Measurements from ENCODE around the gene TBATA. TPM values are rescaled to one million over a fixed set of nuclear protein-coding genes. Genes with fewer than 3 reads are reported as not detected.
"Not testable (repeated sequence)": the region's sequence is repeated elsewhere in the genome, so short reads cannot be mapped to it uniquely, and the experiment has no call there.

TBATA gene
- polyA plus RNA-seq, 1 donor: 0.16 TPM

DNA sequence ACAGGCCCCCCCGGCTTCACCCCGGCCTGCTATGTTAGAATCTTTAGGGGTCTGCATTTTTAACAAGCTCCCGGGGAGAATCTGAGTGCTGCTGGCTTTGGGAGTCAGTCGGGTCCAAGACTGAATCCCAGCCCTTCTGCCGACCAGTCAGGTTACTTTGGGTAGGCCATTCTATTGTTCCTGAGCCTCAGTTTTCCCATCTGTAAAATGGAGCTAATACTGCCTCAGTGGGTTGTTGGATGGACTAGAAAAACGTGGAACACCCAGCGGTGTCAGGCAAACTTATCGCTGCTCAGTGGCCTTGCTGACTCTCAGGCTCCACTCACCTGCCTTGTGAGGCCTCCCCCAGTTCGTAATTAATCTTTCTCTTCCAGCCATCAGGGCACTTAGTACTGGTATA, 11.7 kb downstream of the TBATA start:
- Histone ChIP-seq H3K27me3 (ENCODE audit: control insufficient read depth, insufficient read depth, low read length) (no peaks in the 10 kb centered on the region), H3K9me3 (ENCODE audit: control insufficient read depth, low read depth, low read length) (no peaks in the 10 kb centered on the region), H3K4me1 (ENCODE audit: control insufficient read depth, insufficient read depth, low read length) (peaks cover 28% of the 10 kb centered on the region), H3K4me3 (ENCODE audit: low read length) (no peak overlapping the region), H3K36me3 (ENCODE audit: control insufficient read depth, insufficient read depth, low read length) (no peaks in the 10 kb centered on the region), H3K27ac (ENCODE audit: low read length) (no peak overlapping the region)
- no peak for DNase-seq
- no CpG with 5 or more reads among the region's 9 CpGs for WGBS (ENCODE audit: insufficient coverage, low lambda C conversion rate)

DNA sequence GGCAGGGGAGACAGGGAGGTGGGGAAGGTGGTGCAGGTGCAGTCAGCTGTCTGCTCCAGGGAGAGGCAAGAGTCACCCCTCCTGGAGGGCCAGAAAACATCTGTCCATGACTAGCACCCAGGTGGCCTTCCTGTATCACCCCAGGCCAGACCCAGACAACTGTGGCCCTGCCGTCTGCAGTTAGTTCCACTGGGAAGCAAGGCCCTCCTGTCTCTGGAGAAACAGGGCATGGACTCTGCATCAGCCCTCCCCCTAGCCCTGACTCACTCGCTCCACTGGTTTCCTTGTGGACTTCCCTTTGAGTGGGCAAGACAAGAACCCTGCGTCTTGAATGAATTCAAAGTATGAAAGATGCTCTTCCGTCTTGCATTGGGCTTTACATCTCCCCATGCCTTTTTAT, 12.6 kb downstream of the TBATA start:
- peaks cover 19% of the 10 kb centered on the region for H3K4me1 ChIP-seq (ENCODE audit: control insufficient read depth, insufficient read depth, low read length)
- no CpG with 5 or more reads among the region's 4 CpGs for WGBS (ENCODE audit: insufficient coverage, low lambda C conversion rate)
- no peak overlapping the region for H3K4me3 ChIP-seq (ENCODE audit: low read length)
- no peak for DNase-seq
- H3K9me3 ChIP-seq (ENCODE audit: control insufficient read depth, low read depth, low read length): no peaks in the 10 kb centered on the region
- H3K27me3 ChIP-seq (ENCODE audit: control insufficient read depth, insufficient read depth, low read length): no peaks in the 10 kb centered on the region
- H3K36me3 ChIP-seq (ENCODE audit: control insufficient read depth, insufficient read depth, low read length): no peaks in the 10 kb centered on the region
- H3K27ac ChIP-seq (ENCODE audit: low read length): no peak overlapping the region

DNA sequence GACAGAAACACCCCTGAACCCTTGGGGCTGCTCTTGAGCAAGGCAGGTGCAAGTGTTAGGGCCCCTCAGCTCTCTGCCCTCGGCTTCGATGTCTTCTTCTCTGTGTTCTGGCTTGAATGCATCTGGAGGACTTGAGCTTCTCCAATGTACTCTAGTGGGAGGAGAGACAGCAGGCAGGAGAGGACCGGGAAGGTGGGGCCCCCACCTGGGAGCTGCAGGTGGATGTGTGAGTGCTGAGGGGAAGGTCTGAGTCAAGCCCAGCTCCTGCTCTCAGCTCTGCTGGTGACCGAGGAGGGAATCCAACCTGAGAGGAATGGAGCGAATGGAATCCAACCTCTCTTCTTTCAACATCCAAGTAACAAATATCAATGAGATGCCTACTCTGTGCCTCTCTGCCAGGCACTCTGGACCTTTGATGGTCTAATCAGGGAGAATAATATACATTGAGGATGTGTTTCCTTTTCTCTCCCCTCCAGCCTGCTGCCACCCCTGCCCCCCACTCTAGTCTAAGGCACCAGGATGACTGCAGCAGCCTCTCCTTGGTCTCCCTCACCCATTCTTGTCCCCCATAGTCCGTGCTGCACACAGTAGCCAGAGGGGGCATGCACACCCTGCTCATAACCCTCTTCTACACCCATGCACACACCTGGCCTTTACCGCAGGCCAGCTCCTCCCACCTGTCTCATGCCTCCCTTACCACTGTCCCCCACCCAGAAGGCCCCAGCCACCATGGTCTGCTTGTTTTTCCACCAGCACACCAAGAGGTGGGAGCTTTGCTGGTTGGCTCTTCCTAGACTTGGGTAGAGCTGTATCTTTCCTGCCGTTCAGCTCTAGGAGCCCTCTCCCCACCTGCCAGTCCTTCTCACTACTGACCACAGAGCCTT, 13.6 kb downstream of the TBATA start:
- Histone ChIP-seq H3K27me3 (ENCODE audit: control insufficient read depth, insufficient read depth, low read length) (no peaks in the 10 kb centered on the region), H3K4me1 (ENCODE audit: control insufficient read depth, insufficient read depth, low read length) (peaks cover 10% of the 10 kb centered on the region), H3K9me3 (ENCODE audit: control insufficient read depth, low read depth, low read length) (no peaks in the 10 kb centered on the region), H3K4me3 (ENCODE audit: low read length) (no peak overlapping the region), H3K36me3 (ENCODE audit: control insufficient read depth, insufficient read depth, low read length) (no peaks in the 10 kb centered on the region), H3K27ac (ENCODE audit: low read length) (no peak overlapping the region)
- WGBS (ENCODE audit: insufficient coverage, low lambda C conversion rate): no CpG with 5 or more reads among the region's 8 CpGs
- no peak for DNase-seq

- not testable (repeated sequence) for H3K36me3 ChIP-seq (ENCODE audit: control insufficient read depth, insufficient read depth, low read length); H3K4me1 ChIP-seq (ENCODE audit: control insufficient read depth, insufficient read depth, low read length); H3K27me3 ChIP-seq (ENCODE audit: control insufficient read depth, insufficient read depth, low read length); H3K27ac ChIP-seq (ENCODE audit: low read length); DNase-seq; H3K4me3 ChIP-seq (ENCODE audit: low read length); H3K9me3 ChIP-seq (ENCODE audit: control insufficient read depth, low read depth, low read length)
- WGBS (ENCODE audit: insufficient coverage, low lambda C conversion rate): no CpG with 5 or more reads among the region's 7 CpGs
These were observed 14.7 kb downstream of the TBATA start for GRCh38 chr10:70770516-70770915.

- peak in 1 of 2 donors; percentile 62 for DNase-seq
- Histone ChIP-seq H3K4me1 (ENCODE audit: control insufficient read depth, insufficient read depth, low read length) (peaks cover 8% of the 10 kb centered on the region), H3K27me3 (ENCODE audit: control insufficient read depth, insufficient read depth, low read length) (no peaks in the 10 kb centered on the region), H3K27ac (ENCODE audit: low read length) (no peak overlapping the region), H3K4me3 (ENCODE audit: low read length) (no peak overlapping the region), H3K9me3 (ENCODE audit: control insufficient read depth, low read depth, low read length) (peaks cover 7% of the 10 kb centered on the region), H3K36me3 (ENCODE audit: control insufficient read depth, insufficient read depth, low read length) (no peaks in the 10 kb centered on the region)
- no CpG with 5 or more reads among the region's 2 CpGs for WGBS (ENCODE audit: insufficient coverage, low lambda C conversion rate)
These were observed 15.2 kb downstream of the TBATA start for GRCh38 chr10:70770001-70770400.

DNA sequence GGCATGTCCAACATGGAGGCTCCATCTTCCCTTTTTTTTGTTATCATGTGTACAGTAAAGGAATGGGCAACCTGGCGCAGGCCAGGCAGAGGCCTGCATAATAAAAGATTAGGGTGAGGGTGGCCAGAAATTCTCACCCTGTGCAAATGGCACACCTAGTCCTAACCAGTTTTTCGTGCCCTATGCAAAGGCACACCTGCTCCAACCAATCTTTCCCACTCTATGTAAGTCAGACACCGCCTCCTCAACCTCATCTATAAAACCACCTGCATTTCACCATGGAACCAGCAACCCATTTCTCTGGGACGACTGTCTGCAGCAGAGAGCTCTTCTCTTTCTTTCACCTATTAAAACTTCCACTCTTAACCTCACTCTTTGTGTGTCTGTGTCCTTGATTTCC, 16.1 kb downstream of the TBATA start:
- H3K36me3 ChIP-seq (ENCODE audit: control insufficient read depth, insufficient read depth, low read length): no peaks in the 10 kb centered on the region
- no peaks in the 10 kb centered on the region for H3K27me3 ChIP-seq (ENCODE audit: control insufficient read depth, insufficient read depth, low read length)
- no peak overlapping the region for H3K27ac ChIP-seq (ENCODE audit: low read length)
- peaks cover 8% of the 10 kb centered on the region for H3K4me1 ChIP-seq (ENCODE audit: control insufficient read depth, insufficient read depth, low read length)
- no peak for DNase-seq
- peaks cover 7% of the 10 kb centered on the region for H3K9me3 ChIP-seq (ENCODE audit: control insufficient read depth, low read depth, low read length)
- H3K4me3 ChIP-seq (ENCODE audit: low read length): no peak overlapping the region
- no CpG with 5 or more reads among the region's 4 CpGs for WGBS (ENCODE audit: insufficient coverage, low lambda C conversion rate)

DNA sequence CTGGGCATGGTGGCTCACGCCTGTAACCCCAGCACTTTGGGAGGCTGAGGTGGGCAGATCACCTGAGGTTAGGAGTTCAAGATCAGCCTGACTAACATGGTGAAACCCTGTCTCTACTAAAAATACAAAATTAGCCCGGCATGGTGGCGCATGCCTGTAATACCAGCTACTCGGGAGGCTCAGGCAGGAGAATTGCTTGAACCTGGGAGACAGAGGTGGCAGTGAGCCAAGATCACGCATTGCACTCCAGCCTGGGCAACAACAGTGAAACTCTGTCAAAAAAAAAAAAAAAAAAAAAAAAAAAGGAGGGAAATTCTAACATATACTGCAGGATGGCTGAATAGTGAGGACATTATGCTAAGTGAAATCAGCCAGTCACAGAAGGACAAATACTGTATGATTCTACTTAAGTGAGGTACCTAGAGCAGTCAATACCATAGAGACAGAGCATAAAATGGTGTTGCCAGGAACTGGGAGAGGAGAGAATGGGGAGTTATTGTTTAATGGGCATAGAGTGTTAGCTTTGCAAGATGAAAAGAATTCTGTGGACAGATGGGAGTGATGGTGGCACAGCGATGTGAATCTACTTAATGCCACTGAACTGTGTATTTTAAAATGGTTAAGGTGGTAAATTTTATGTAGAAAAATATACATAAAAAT, 17.0 kb downstream of the TBATA start:
- H3K27ac ChIP-seq (ENCODE audit: low read length); H3K36me3 ChIP-seq (ENCODE audit: control insufficient read depth, insufficient read depth, low read length); H3K4me3 ChIP-seq (ENCODE audit: low read length); H3K9me3 ChIP-seq (ENCODE audit: control insufficient read depth, low read depth, low read length); DNase-seq; H3K27me3 ChIP-seq (ENCODE audit: control insufficient read depth, insufficient read depth, low read length); H3K4me1 ChIP-seq (ENCODE audit: control insufficient read depth, insufficient read depth, low read length): not testable (repeated sequence)
- no CpG with 5 or more reads among the region's 6 CpGs for WGBS (ENCODE audit: insufficient coverage, low lambda C conversion rate)

DNA sequence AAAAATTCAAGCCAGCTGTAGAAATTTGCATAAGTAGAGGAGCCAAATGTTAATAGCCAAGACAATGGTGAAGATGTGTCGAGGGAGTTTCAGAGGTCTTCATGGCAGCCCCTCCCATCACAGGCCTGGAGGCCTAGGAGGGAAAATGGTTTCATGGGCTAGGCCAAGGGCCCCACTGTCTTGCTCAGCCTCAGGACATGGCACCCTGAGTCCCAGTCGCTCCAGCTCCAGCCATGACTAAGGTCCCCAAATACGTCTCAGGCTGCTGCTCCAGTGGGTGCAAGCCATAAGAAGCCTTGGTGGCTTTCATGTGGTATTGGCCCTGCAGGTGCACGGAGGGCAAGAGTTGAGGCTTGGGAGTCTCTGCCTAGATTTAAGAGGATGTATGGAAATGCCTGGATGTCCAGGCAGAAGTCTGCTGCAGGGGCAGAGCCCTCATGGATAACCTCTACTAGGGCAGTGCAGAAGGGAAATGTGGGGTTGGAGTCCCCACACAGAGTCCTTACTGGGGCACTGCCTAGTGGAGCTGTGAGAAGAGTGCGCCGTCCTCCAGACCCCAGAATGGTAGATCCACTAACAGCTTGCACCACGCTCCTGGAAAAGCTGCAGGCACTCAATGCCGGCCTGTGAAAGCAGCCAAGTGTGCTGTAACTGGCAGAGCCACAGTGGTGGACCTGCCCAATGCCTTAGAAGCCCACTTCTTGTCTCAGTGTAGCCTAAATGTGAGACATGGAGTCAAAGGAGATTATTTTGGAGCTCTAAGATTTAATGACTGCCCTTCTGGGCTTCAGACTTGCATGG, 19.2 kb downstream of the TBATA start:
- Histone ChIP-seq H3K27ac (ENCODE audit: low read length) (no peak overlapping the region), H3K36me3 (ENCODE audit: control insufficient read depth, insufficient read depth, low read length) (no peaks in the 10 kb centered on the region), H3K27me3 (ENCODE audit: control insufficient read depth, insufficient read depth, low read length) (no peaks in the 10 kb centered on the region), H3K9me3 (ENCODE audit: control insufficient read depth, low read depth, low read length) (peaks cover 7% of the 10 kb centered on the region), H3K4me3 (ENCODE audit: low read length) (no peak overlapping the region), H3K4me1 (ENCODE audit: control insufficient read depth, insufficient read depth, low read length) (peaks cover 8% of the 10 kb centered on the region)
- DNase-seq: no peak
- no CpG with 5 or more reads among the region's 8 CpGs for WGBS (ENCODE audit: insufficient coverage, low lambda C conversion rate)

GRCh38 chr10:70763567-70763966, 21.6 kb downstream of the TBATA start:
- no peaks in the 10 kb centered on the region for H3K27me3 ChIP-seq (ENCODE audit: control insufficient read depth, insufficient read depth, low read length)
- H3K27ac ChIP-seq (ENCODE audit: low read length): no peak overlapping the region
- no peaks in the 10 kb centered on the region for H3K4me1 ChIP-seq (ENCODE audit: control insufficient read depth, insufficient read depth, low read length)
- H3K36me3 ChIP-seq (ENCODE audit: control insufficient read depth, insufficient read depth, low read length): no peaks in the 10 kb centered on the region
- no peak for DNase-seq
- peaks cover 7% of the 10 kb centered on the region for H3K9me3 ChIP-seq (ENCODE audit: control insufficient read depth, low read depth, low read length)
- no CpG with 5 or more reads among the region's 3 CpGs for WGBS (ENCODE audit: insufficient coverage, low lambda C conversion rate)
- H3K4me3 ChIP-seq (ENCODE audit: low read length): no peak overlapping the region

GRCh38 chr10:70762441-70763175, 22.6 kb downstream of the TBATA start:
- H3K9me3 ChIP-seq (ENCODE audit: control insufficient read depth, low read depth, low read length): peaks cover 7% of the 10 kb centered on the region
- H3K27ac ChIP-seq (ENCODE audit: low read length): no peak overlapping the region
- no peaks in the 10 kb centered on the region for H3K27me3 ChIP-seq (ENCODE audit: control insufficient read depth, insufficient read depth, low read length)
- H3K36me3 ChIP-seq (ENCODE audit: control insufficient read depth, insufficient read depth, low read length): no peaks in the 10 kb centered on the region
- DNase-seq: no peak
- no CpG with 5 or more reads among the region's 7 CpGs for WGBS (ENCODE audit: insufficient coverage, low lambda C conversion rate)
- no peak overlapping the region for H3K4me3 ChIP-seq (ENCODE audit: low read length)
- H3K4me1 ChIP-seq (ENCODE audit: control insufficient read depth, insufficient read depth, low read length): no peaks in the 10 kb centered on the region
